Mesenteric fat pad (tissue), 1 donor: ENCODE results near the gene ADGRB3. TPM values are rescaled to one million over a fixed set of nuclear protein-coding genes. Genes with fewer than 3 reads are reported as not detected.

Experiments
- DNase-seq: peaks from one replicate; pipeline ENCODE4 v3.0.0-alpha.2; 2020; ENCODE audit warnings: low spot score
- long read RNA-seq: library from polyadenylated mRNA; unstranded; transcript quantifications from one replicate; pipeline ENCODE4 v2.0.0, GENCODE V29; 2020
- total RNA-seq: library from RNA; stranded (reverse); fragmentation: NEBNext Ultra II Directional; extraction: Animal tissue kit (Norgen Biotek cat#: 25700); gene quantifications from one replicate; pipeline ENCODE4 v1.2.1, GENCODE V29; 2021
- donor health status: DM: yes; HTN: yes; CAD: no.

Gene ADGRB3
- total RNA-seq: 0.74 TPM
- long read RNA-seq, partial matches to known transcripts: 0 of 1 reads
- long read RNA-seq, other reads (novel, unspliced or antisense): 1 of 1 reads

DNA sequence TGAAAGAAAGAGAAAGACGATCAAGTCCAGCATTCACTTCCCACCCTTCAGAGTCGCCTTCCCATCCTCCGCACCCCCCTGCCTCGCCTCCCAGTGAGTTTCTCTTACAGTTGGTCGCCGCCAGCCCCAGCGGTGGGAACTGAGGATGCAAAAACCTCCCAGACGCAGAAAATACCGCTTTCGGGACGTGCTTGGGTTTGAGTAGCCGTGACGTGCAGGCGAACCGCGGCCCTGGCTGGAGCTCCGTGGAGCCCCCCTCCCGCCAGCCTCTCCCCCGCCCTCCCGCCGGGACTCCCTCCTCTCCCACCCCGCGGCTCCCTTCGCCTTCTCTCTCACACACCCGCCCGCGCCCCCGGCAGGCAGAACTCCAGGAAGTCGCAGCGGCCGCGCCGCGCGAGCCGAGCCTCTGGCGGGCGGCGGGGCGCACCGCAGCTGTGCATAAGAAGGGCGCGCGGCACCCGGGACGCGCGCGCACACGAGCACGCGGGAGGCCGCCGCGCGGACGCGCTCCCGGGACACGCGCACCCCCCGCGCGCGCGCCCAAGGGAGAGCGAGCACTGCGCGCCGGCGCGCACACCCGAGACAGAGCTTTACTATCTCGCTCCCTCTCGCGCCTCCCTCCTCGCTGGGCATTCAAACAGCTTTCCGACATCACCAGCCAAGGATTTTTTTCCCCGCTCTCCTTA is at the start of gene ADGRB3:
Gene ADGRB3 (plus strand): TSS at position 557 of the 686 bp plus-strand sequence. CDS start 3,394 bp downstream, outside the sequence.
- no peak for DNase-seq

DNA sequence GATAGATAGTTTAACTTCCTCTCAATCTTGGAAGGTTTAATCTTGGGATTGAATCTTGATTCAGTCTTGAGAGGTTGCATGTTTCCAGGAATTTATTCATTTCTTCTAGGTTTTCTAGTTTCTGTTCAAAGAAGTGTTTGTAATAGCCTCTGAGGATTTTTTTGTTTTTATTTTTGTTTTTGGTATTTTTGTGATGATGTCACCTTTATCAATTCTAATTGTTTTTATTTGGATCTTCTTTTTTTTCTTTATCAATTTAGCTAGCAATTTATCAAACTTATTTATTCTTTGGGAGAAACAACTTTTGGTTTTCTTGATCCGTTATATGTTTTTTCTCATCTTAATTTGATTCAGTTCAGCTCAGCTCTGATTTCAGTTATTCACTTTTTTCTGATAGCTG is 41.5 kb upstream of the ADGRB3 start:
- DNase-seq: no peak

DNA sequence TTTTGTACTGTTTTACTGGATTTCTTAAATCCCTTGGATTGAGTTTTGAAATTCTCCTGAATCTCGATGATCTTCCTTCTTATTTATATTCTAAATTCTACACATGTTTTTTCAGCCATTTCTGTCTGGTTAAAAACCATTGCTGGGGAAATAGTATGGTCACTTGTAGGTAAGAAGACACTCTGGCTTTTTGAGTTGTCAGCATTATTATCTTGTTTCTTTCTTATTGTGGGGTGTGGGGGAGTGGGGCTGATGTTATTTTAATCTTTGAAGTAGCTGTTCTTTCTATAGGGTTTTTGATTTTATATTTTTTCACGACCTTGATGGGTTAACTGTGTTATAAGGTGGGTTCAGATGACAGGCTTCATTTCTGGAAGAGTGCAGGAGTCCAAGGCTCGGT is 37.4 kb upstream of the ADGRB3 start:
- DNase-seq: no peak

DNA sequence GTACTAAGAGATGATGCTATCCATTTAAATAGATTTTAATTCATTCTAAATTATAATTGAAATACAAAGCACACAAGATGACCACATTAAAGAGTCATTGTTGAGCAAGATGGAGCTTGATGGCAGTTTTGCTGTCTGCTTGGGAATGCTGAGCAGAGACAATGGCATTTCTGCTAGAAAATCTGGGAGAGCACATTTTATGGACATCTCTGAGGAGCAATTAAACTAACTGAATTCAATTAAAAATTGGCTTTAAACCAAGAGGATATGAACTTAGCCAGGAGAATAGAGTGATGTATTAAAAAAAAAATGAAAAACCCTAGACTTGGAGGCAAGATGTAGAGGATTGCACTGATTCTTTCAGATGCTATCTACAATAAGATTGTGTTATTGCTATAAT is 19.1 kb upstream of the ADGRB3 start:
- no peak for DNase-seq

DNA sequence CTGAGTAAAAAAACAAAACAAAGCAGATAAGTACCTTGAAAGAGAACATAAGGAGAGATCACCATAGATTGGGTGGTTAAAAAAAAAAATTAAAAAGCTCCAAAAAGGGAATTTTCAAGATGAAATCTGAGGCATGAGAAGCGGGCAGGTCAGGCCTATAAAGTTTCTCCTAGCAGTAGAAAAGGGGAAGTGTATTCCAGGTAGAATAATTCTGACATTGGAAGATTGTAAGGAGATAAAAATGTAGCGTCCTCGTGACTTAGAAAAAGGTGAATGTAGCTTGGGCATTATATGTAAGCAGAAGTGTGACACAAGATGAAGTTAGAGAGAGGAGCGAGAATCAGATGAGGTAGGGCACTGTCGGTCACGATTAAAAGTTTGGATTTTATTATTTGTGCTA is 9.1 kb upstream of the ADGRB3 start:
- DNase-seq: no peak

DNA sequence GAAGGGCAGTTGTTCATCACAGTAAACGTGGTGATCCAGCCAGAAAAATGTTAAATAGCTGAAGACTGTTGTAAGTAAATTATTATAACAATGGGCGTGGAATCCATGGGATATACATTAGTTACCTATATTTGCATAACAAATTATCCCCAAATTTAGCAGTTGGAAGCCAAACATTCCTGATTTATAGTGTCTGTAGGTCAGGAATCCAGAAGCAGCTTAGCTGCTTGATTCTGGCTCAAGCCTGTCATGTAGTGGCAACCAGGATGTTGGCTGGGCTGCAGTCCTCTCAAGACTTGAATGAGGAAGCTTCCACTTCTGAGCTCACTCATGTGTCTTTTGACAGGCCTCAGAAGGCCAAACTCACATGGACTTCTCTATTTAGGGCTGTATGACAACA is 6.9 kb upstream of the ADGRB3 start:
- DNase-seq: no peak

DNA sequence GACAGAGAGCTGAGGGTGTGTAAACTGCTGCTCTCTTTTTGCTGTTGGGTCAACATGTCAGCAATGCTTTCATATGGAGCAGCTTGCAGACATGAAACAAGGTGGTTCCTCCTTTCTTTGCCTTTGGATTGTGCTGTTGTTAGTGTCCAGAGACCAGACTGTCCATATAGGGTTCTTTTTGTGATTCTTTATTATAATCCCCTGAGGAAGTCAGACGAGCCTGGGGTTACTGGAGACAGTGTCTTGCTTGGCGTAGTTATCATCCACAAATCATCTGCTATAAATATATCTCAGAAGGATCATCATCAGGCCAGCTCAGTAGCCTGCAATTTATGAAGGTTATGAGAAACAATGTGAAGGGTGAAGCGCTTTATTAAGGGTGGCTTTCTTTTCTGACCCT is 2.3 kb upstream of the ADGRB3 start:
- no peak for DNase-seq

DNA sequence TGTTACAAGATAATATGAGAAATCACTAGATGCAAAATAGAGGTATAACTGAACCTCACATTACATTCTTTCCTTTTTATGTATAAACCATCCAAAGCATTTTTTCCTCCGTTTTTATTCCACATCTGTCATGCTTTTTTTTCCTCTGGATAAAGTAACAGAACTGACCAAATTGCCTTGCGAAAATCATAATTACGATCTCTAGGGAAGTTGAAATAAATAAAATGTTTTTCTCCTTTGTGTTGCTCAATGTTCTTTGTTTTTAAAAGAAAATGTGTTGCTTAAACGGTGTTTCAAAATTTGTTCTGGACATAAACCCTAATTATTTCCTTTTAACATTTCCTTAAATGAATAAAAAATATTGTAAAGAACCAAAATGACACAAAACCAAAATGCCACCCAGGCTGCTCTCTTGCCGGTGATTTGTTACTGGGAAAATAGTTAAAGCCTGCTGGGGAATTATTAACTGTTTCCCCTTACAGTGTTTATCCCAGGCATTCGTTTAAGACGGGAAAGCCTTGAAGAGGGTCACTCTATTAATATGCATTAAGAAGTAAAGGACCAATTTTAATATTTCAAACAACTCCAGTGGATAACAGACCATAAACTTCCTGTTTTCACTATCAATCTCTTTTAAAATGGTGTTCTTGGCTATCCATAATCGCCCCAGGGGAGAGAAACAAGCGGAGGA is 1.7 kb upstream of the ADGRB3 start:
- DNase-seq: no peak

DNA sequence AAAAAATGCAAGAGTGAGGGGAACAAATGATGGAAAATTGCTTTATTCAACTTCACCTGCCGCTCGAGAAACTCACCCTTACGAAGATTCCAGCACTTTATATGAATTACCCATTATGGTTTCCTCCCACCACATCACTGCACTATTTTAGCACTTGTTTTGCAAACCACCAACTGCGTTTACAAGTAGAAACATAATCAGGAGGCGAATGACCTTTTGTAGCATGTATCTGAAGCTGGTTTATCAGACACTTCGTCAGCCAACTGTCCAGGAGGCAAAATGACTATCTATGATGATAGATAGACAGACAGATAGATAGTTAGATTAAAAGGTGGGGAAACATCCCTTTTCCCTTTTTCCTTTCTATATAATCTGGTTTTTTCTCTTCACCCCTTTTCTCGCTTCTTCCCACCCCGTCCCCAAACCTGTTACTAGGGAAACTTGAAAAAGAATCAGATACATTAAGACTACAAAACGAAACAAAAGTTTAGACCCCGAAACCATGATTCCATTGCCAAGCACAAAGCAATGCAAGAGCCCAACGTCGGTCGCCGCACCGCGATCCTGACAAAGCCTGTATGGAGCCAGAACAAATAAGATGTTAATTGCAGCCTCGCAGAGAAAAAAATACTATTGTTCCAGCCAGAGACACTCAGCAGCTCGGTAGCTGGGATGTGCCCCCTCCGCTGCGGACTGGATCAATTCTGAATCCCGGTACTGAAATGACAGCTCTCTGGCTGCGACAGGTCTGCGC is 933 bp upstream of the ADGRB3 start:
- no peak for DNase-seq

DNA sequence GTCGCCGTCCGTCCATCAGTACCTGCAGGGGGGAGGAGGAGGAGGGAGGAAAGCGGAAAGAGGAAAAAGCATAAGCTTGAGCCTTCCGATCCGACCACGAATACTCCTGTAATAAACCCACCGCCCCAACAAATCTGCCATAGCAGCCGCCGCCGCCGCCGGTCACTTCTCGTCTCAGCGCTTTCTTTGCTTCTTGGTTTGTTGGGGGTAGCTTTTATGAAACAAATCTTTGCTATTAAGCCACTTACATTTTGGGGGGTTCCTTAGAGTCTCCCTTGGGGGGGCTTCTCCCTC is 277 bp downstream of the ADGRB3 start:
- DNase-seq: no peak

DNA sequence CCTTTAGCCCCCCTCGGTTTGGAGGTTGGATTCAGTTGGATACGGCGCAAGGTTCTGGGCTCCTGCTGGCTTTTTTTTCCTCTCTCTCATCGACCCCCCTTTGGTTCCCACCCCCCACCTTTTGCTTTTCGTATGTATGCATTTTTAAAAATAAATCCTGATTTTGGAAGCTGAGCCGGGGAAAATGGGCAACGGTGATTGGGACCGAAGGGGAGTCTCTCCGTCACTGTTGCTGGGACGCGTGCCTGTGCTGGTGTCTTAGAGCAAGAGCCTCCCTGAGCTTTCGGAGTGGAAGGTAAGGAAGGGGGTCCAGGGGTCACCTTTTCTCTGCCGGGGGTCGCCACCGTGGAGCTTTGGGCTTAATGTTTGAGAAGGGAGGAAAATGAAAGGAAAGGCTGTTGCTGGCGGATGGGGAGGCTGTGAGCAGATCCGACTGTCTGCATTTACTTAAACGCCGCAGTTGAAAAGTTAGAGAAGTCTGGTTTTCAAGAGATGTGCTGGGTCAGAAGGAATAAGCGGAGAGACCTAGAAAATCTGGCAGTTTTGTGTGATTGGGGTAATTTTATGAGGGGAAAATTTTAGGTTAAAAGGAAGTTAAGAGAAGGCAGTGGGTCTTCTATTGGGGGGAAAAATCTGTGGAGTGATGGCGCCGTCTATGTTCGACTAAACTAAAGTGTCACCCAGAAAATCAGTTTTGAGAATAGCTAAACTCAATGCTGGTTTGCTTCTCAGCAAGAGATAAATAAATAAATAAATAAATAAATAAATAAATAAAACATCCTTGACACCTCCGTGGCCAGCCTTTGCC is 828 bp downstream of the ADGRB3 start:
- DNase-seq: no peak

DNA sequence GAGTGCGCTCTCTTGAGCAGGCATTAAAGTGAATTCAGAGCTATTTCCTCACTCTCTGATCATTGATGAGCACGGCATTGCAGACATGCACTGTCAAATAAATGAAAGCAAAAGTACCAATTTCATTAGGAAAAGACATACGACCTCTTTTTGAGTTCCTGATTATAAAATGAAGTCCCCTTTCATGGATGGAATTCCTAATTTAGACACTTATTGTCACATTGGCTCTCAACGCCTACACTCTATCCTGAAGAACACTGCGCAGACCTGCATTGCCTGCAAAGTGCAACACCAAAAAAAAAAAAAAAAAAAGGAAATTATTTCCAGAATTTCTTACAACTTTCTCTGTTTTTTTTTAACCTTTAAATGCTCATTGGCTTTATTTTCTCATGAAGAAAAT is 1.6 kb downstream of the ADGRB3 start:
- DNase-seq: no peak

DNA sequence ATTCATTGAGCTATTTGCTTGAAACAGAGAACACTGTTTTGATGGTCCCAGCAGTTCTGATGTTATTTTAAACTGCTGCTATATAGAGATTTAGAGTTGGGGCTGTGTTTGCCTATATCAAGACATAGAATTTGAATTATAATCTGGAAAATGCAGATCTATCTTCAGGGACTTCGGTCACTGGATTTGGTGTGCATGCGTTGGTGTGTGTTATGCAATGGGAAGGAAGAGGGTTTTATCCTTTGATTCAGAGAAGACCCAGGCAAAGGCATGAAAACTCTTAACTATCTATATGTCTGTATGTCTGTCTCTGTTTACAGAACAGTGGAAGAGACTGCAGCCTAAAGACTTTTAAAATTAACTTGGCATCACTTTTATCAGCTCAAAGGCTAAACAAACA is 2.0 kb downstream of the ADGRB3 start:
- DNase-seq: no peak

DNA sequence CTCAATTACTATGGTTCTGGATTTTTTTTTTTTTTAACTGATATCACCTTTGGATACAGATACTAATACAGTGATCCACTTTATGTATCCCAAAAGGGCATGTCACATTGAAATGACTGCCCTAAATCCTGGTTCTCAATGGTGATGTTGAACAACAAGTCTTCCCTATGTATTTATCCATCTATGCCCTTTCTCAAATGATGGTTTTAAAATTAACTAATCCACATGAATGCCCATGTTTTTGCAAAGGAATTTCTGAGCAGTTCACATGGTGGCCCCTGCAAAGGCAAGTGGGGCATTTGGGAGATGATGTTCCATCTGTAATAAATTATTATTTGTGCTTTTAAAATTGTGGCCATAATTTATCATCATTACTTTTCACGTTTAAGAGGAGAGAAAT is 2.7 kb downstream of the ADGRB3 start:
- no peak for DNase-seq

DNA sequence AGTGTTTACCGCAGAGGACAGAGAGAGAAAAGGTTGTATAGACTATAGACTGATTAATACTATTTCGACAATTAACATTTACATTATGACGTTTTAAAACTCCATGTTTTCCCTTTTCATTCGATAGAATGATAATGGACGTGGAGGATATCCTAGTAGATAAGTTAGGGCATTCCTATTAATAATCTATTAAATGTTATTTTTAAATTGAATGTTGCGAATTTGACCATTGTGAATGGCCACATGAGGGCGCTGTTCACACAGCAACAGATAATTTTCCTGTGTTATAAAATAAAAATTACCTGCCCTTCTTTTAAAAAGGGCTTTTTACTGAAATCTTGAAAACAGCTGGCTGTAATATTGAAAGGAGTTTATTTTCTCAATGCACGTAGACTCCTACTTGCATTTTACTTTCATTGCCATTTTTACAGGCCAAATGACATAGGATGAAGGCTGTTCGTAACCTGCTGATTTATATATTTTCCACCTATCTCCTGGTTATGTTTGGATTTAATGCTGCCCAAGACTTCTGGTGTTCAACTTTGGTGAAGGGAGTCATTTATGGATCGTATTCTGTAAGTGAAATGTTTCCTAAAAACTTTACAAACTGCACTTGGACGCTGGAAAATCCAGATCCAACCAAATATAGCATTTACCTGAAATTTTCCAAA is 3.3 kb downstream of the ADGRB3 start:
- no peak for DNase-seq

DNA sequence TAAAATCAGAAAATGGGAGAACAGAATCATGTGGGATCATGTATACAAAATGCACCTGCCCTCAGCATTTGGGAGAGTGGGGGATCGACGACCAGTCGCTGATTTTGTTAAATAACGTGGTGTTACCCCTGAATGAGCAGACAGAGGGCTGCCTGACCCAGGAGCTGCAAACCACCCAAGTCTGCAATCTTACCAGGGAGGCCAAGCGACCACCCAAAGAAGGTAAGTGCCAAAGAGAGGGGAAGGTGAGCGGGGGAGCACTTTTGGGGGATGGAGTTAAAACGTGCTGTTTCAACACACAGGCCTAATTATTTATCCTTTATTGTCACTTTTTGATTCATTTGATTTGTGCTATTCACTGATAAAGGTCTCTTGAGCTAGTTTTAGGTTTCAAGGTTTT is 4.1 kb downstream of the ADGRB3 start:
- no peak for DNase-seq

DNA sequence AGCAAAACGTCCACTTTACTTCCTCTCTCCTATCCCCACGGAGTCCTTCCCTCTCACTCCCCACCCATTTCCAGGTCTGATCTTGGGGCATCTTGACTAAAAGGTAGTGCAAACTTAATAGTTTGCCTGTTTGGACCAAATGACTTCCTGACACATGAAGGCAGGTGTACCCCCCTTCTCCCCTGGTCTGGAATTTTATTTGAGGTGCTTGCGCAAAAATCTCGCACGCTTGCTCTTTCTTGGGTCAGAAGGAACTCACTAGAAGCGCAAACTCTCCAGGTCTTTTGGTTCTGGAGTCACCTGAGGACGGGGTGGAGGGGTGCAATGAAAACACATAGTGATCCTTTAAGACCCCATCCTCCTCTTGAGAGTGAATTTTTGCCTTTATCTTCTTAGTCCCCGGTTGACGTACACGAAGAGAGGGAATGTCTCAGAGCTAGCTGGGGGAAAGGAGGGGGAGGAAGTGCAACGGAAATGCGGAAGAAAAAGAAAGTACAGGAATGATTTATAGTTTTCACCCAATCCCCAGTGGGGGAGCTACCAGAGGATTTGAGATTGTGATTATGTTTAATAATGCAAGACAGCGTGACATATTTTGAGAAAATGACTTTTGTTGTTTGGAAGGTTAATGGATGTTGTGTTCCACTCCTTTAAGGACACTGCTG is 4.9 kb downstream of the ADGRB3 start:
- no peak for DNase-seq

DNA sequence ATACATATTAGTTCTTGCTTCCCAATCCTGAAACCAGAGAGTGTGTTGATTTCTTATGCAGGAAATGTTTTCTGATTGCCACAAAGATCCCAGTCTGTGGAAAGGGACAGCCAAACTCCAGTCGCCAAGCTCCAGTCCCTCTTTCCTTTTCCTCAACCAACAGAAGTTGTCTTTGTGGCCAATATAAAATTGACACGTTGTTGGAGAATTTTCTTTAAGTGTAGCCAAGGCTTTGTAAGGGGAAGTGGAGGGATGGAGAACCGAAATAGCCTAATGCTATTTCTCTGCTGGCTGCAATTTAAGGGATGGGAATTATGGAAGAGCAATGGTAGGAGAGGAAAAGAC is 5.4 kb downstream of the ADGRB3 start:
- DNase-seq: no peak

DNA sequence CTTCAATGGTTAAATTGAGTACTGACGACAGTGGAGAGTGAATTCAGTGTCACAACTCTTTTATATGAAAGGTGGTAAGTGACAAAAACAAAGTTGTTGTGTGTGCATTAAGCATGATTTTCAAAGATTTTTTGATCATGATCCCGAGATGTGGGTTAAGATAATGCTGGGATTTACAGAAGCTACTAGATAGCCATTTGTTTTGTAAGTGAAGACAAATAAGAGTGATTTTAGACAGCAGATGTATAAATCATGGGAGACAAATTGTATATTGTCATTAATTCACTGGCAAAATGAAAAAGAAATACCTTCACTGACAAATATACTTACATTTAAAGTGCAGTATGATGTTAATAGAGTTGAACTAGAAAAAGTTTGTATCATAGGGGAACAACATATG is 6.1 kb downstream of the ADGRB3 start:
- DNase-seq: no peak

DNA sequence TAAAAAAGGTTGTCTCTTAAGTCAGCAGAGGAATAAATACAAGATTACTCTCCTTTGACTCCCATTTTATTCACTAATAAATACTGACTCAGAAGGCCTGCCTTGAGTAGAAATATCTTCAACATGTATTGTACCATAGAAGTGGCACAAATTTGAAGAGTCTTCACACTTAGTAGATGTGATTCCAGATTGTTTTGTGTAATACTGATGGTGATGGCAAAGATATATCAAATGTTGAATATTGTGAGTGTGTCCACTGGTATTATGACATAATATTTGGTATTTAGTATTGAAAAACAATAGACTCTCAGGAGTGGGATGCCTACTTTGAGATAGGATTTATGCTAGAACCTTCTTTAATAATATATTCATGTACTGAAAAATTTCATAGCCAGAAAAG is 7.0 kb downstream of the ADGRB3 start:
- no peak for DNase-seq

DNA sequence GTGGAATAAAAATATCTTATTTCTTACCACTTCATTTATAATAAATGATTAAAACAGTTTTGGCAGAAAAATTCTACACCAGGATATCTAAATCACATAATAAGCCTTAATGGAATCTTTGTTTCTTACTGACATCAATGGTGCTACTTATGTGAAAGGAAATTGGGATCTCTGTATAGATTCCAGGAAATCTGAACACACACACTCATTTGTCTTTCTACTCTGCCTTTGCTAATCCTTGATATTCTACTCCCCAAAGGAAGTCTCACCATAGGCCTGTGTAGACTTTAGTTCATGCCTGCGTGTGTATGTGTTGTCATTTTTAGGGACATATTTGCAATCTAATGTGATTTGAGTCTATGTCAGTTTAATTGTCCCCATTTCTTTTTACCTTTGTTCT is 7.9 kb downstream of the ADGRB3 start:
- no peak for DNase-seq
